Hepatocyte (in vitro differentiated cells): ENCODE measurements around the gene CHAD.

Experiments
- CTCF ChIP-seq: fragments of 200-600 bp; sonication (generic); IDR thresholded peaks from 2 replicates; pipeline ENCODE4 v1.5.1; 2016; ENCODE audit warnings: antibody characterized with exemption, mild to moderate bottlenecking; ENCODE audit not compliant: poor library complexity
- EZH2phosphoT487 ChIP-seq: fragments of 200-600 bp; sonication (generic); IDR thresholded peaks from one replicate; pipeline ENCODE4 v1.6.1; 2018; ENCODE audit warnings: antibody characterized with exemption, mild to moderate bottlenecking, low read depth, moderate library complexity; ENCODE audit not compliant: unreplicated experiment, severe bottlenecking

DNA sequence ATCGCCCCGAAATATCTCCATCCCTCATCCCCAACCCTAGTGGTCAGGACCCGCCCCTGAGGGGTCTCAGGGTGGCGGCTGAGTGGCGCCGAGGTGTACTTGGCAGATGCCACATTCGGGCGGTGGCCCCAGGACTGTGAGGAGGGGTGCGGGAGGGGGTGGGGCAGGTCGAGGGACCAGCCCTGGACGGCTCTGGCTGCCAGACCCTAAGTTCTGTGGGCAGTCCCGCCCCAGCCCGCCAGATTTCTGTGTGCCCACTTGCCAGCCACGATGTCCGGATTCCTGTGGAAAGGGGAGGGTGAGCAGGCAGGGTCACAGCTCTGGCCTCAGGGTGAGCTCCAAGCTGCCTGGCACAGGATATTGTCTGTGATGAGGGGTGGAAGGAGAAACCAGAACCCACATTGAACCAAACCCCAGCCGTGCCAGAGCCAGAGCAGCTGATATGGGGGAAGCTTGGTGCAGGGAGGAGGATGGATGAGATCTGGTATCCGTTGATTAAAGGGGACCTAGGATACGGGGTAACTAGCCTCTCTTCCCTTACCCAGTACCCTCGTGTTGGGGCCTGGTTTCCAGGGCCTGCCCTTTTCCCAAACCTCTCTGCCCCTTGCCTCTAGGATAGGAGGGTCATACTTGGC, 1.1 kb upstream of the CHAD start:
- TF ChIP-seq CTCF (no peak), EZH2phosphoT487 (no peak)
